Hepatocyte (in vitro differentiated cells): ENCODE measurements around the gene PHB1. TPM values are rescaled to one million over a fixed set of nuclear protein-coding genes. Genes with fewer than 3 reads are reported as not detected.

Source experiments
- DNase-seq: peaks from one replicate; pipeline ENCODE4 v3.0.0-alpha.2; 2016; ENCODE audit warnings: low spot score
- H2AFZ ChIP-seq: fragments of 200-600 bp; sonication (generic); 2 replicates; pipeline ENCODE4 v1.6.0; 2016; ENCODE audit warnings: antibody characterized with exemption, mild to moderate bottlenecking
- H3K27ac ChIP-seq: fragments of 200-600 bp; sonication (generic); 2 replicates; pipeline ENCODE4 v1.5.1; 2016; ENCODE audit warnings: mild to moderate bottlenecking
- H3K27me3 ChIP-seq: fragments of 200-600 bp; sonication (generic); 2 replicates; pipeline ENCODE4 v1.6.1; 2016
- H3K36me3 ChIP-seq: fragments of 200-600 bp; sonication (generic); replicated peaks from 2 replicates; pipeline ENCODE4 v1.5.1; 2016; ENCODE audit warnings: low read depth; ENCODE audit not compliant: insufficient read depth
- H3K4me1 ChIP-seq: fragments of 200-600 bp; sonication (generic); 2 replicates; pipeline ENCODE4 v1.5.1; 2016; ENCODE audit warnings: mild to moderate bottlenecking, moderate library complexity; ENCODE audit not compliant: insufficient read depth
- H3K4me2 ChIP-seq: fragments of 200-600 bp; sonication (generic); 2 replicates; pipeline ENCODE4 v1.6.0; 2016
- H3K4me3 ChIP-seq: fragments of 200-600 bp; sonication (generic); 2 replicates; pipeline ENCODE4 v1.5.1; 2016; ENCODE audit warnings: mild to moderate bottlenecking
- H3K79me2 ChIP-seq: fragments of 200-600 bp; sonication (generic); 2 replicates; pipeline ENCODE4 v1.6.0; 2017; ENCODE audit warnings: mild to moderate bottlenecking
- H3K9me2 ChIP-seq: fragments of 200-600 bp; sonication (generic); replicated peaks from 2 replicates; pipeline ENCODE4 v1.6.0; 2017; ENCODE audit warnings: mild to moderate bottlenecking; ENCODE audit not compliant: insufficient read depth
- H3K9me3 ChIP-seq: fragments of 200-600 bp; sonication (generic); 2 replicates; pipeline ENCODE4 v1.5.1; 2016; ENCODE audit warnings: low read depth, mild to moderate bottlenecking
- H4K20me1 ChIP-seq: fragments of 200-600 bp; sonication (generic); 2 replicates; pipeline ENCODE4 v1.6.0; 2016; ENCODE audit warnings: mild to moderate bottlenecking; ENCODE audit not compliant: insufficient read depth, poor library complexity, severe bottlenecking
- CTCF ChIP-seq: fragments of 200-600 bp; sonication (generic); IDR thresholded peaks from 2 replicates; pipeline ENCODE4 v1.5.1; 2016; ENCODE audit warnings: antibody characterized with exemption, mild to moderate bottlenecking; ENCODE audit not compliant: poor library complexity
- EZH2 ChIP-seq: fragments of 200-600 bp; sonication (generic); IDR thresholded peaks from 2 replicates; pipeline ENCODE4 v1.6.1; 2016; ENCODE audit warnings: antibody characterized with exemption, mild to moderate bottlenecking, borderline replicate concordance
- EZH2phosphoT487 ChIP-seq: fragments of 200-600 bp; sonication (generic); IDR thresholded peaks from one replicate; pipeline ENCODE4 v1.6.1; 2018; ENCODE audit warnings: antibody characterized with exemption, mild to moderate bottlenecking, low read depth, moderate library complexity; ENCODE audit not compliant: unreplicated experiment, severe bottlenecking
- WGBS: methylation state at CpG from one replicate; pipeline ENCODE4 v1.1.6; 2016; ENCODE audit warnings: low lambda C conversion rate; ENCODE audit errors: missing lambda C conversion rate; 5-methylcytosine and 5-hydroxymethylcytosine counted together
- polyA plus RNA-seq: library from polyadenylated mRNA; unstranded; fragments of >200 nt; fragmentation: Nextera tagmentation; extraction: Ambion mirVana; gene quantifications from 2 replicates; pipeline ENCODE4 v1.2.1, GENCODE V29; 2016
- small RNA-seq: library from RNA; depleted of rRNA; stranded (forward); fragments of <200 nt; gene quantifications from one replicate; pipeline ENCODE3, GENCODE V24; 2014
- total RNA-seq: library from RNA; depleted of rRNA; stranded (reverse); fragments of >200 nt; gene quantifications from 2 replicates; pipeline ENCODE4 v1.2.3, GENCODE V29; 2014

The PHB1 gene
- total and polyA plus RNA-seq, 2 experiments from 2014 or later = 114 to 171 TPM

- Histone ChIP-seq H3K9me2 (no peaks in the 10 kb centered on the region), H3K27me3 (no peaks in the 10 kb centered on the region), H3K9me3 (no peaks in the 10 kb centered on the region), H3K27ac (no peak overlapping the region), H3K4me1 (peaks cover 37% of the 10 kb centered on the region), H2AFZ (no peak overlapping the region), H3K36me3 (no peaks in the 10 kb centered on the region), H3K79me2 (peaks cover 90% of the 10 kb centered on the region), H4K20me1 (peaks cover 69% of the 10 kb centered on the region), H3K4me3 (no peak overlapping the region), H3K4me2 (peak overlapping the region; percentile 23)
- DNase-seq = no peak
- 63% methylated on average over 3 of the region's 3 CpGs for WGBS
- TF ChIP-seq EZH2 (no peak), EZH2phosphoT487 (no peak), CTCF (no peak)
Measured at GRCh38 chr17:49357516-49357915, 57.2 kb downstream of the PHB1 start.

- DNase-seq = no peak
- H3K4me2 ChIP-seq = no peak overlapping the region
- no peak for TF ChIP-seq EZH2phosphoT487
- TF ChIP-seq EZH2 = no peak
- TF ChIP-seq CTCF = no peak
- peaks cover 74% of the 10 kb centered on the region for H4K20me1 ChIP-seq
- no peak overlapping the region for H3K4me3 ChIP-seq
- WGBS = 84% methylated on average over 5 of the region's 5 CpGs
- peaks cover 100% of the 10 kb centered on the region for H3K79me2 ChIP-seq
- H3K27me3 ChIP-seq = no peaks in the 10 kb centered on the region
- H3K9me2 ChIP-seq = no peaks in the 10 kb centered on the region
- peaks cover 37% of the 10 kb centered on the region for H3K4me1 ChIP-seq
- no peaks in the 10 kb centered on the region for H3K36me3 ChIP-seq
- no peak overlapping the region for H3K27ac ChIP-seq
- no peak overlapping the region for H2AFZ ChIP-seq
- H3K9me3 ChIP-seq = no peaks in the 10 kb centered on the region
Measured at GRCh38 chr17:49356320-49356719, 58.4 kb downstream of the PHB1 start.

Small RNA genes within 50 kb of the gene (small RNA-seq; reads per million reads assigned to genes)
- not detected for gene RF00019

Other genes starting within 250 kb of the PHB1 start
- gene GNGT2, start 204.3 kb downstream of the PHB1 start, total RNA-seq = 0.96 TPM in 1 of 2 replicates, not detected in the other
- gene GNGT2, start 204.3 kb downstream of the PHB1 start, polyA plus RNA-seq = 0.92 TPM in 1 of 2 replicates, not detected in the other
- gene ABI3, start 204.2 kb downstream of the PHB1 start, total RNA-seq = 0.13 and 0.52 TPM in 2 replicates
- gene ABI3, start 204.2 kb downstream of the PHB1 start, polyA plus RNA-seq = 0.29 and 0.43 TPM in 2 replicates
- not detected in 2 replicates for gene PHOSPHO1, start 184.1 kb downstream of the PHB1 start, total RNA-seq
- 0.54 TPM in 1 of 2 replicates, not detected in the other for gene PHOSPHO1, start 184.1 kb downstream of the PHB1 start, polyA plus RNA-seq
- gene ZNF652, start 52.6 kb downstream of the PHB1 start, total RNA-seq = 46.2 and 55.6 TPM in 2 replicates
- gene ZNF652, start 52.6 kb downstream of the PHB1 start, polyA plus RNA-seq = 18.5 and 23.0 TPM in 2 replicates
- gene NGFR, start 80.4 kb upstream of the PHB1 start, total RNA-seq = 2.4 and 3.6 TPM in 2 replicates
- 5.5 and 5.6 TPM in 2 replicates for gene NGFR, start 80.4 kb upstream of the PHB1 start, polyA plus RNA-seq
- gene NXPH3, start 161.0 kb upstream of the PHB1 start, total RNA-seq = 0.40 and 1.2 TPM in 2 replicates
- gene NXPH3, start 161.0 kb upstream of the PHB1 start, polyA plus RNA-seq = 0.21 and 0.77 TPM in 2 replicates